Activated gamma-delta T cell treated with anti-CD3 and anti-CD28 coated beads, Interleukin-2, amount 50 U/mL, for 16 hours (primary cell): ENCODE measurements around the gene PBX1.
"Not testable (repeated sequence)": the region's sequence is repeated elsewhere in the genome, so short reads cannot be mapped to it uniquely, and the experiment has no call there.

ENCODE experiments used
- DNase-seq: peaks from one replicate; pipeline ENCODE4 v3.0.0-alpha.2; 2020; ENCODE audit warnings: low read depth

The PBX1 gene

GRCh38 chr1:164558461-164559341, at the start of gene PBX1:
PBX1 (plus strand) TSS chr1:164559184.
- DNase-seq = peak; percentile 57

- no peak for DNase-seq
These were observed 48.5 kb upstream of the PBX1 start for GRCh38 chr1:164510435-164510834.

GRCh38 chr1:164511001-164511705, 47.8 kb upstream of the PBX1 start:
- DNase-seq = no peak

DNA sequence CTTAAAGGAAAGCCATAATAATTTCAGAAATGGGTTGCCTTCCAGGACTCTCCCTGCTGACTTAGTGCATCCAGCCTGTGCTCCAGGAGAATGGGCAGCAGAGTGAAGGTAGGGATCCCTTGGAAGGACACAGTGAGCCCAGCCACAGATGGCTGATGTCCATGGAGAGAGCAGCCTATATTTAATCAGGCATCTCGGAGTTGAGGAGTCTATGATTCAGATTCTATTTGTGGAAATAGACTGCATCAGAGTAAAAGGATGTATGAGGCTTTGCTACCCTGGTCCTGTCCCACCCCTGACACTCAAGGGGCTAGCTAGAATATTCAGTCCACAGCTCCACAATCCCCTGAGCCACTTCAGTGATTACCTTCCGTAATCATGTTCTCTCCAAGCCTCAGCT, 43.8 kb upstream of the PBX1 start:
- no peak for DNase-seq

DNA sequence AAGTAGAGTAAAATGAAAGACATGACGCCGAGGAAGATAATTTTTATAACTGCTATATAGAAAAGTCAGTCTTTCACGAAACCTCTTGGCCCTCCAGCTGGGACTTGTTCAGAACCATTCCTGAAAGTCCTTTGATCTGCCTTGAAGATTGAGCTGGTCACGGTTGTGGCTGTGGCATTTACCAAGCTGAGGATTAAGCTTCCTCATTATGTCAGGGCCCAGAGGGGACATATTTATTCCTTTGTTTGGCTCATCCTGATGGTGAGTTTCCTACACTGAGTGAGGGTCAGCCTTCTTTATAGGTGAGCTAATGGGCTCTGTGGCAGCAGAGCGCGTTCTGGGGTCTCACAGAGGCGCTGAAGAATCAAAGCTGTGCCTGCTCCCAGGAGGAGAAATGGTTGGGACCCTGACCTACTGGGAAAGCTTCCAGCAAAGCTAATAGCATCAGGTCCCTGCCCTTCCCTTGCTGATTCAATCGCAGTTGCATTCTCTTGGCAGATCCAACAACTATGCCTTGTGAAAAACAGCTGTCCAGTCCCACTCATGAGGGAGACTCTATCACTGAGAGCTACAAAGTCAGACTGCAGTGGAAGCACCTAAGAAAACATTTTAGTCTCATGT, 43.2 kb upstream of the PBX1 start:
- DNase-seq = no peak

DNA sequence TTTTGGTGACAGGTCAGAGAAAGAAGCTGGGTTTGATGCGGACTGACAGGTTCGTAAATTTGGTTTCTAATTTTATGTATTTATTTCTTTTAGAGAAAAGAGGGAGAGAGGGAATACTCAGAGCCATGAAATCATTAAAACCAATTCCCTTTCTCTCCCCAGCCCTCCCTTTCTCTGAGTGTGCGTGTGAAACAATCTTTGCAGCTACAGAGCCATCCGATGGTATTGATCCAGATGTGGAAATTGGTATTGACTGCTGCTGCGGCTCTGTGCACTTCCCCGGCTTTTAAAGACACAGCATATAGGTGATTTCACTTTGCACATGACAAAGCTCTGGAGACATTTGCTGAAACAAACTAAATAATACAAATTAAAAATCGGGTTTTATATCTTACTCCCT, 42.4 kb upstream of the PBX1 start:
- no peak for DNase-seq

DNA sequence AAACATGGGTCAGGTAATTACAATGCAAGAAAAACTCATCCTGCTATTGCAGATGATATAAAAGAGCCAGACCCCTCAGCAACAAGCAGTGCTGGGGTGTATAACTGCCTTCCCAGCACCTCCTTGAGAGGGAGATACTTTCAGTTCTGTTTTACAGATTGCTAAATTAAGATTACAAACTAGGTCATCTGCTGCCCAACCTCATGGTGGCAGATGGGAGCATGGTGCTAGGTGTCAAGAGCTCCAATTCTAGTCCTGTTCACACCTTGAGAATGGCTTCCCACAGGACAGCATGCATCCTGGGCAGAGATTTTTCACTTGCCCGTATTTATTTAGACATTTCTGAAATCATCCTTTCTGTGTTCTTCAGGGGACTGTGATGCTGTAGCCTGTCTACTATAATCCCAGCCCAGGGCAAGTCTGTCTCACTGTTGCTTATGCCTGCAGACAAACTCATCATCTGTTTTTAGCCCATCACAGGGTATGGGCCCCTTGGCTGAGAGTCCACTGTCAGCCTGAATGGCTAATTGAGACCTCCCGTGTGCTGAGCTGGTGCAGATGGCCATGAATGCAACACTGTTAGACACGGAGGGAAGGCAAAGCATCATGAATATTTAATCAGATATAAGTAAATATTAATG, 40.2 kb upstream of the PBX1 start:
- DNase-seq = no peak

DNA sequence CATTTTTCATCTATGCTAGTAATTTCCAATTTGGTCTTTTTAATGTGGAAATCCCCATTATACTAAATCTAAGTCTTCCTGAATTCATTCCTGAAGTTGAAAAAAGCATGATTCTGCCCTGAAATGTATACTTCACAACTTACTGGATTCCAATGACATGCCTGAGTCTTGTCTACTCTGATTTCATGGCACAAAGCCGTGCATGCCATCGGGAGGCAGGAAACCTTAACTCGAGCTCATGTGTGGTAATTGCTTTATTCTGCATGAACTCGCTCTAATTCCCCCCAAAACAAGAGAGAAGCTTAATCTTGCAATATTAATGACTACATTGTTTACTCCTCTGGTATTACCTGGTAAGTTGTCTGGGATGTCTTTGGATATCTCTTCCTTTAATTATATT, 39.6 kb upstream of the PBX1 start:
- DNase-seq = no peak

GRCh38 chr1:164524810-164525209, 34.2 kb upstream of the PBX1 start:
- DNase-seq = no peak

- DNase-seq = no peak
These were observed 23.9 kb upstream of the PBX1 start for GRCh38 chr1:164534863-164535610.

DNA sequence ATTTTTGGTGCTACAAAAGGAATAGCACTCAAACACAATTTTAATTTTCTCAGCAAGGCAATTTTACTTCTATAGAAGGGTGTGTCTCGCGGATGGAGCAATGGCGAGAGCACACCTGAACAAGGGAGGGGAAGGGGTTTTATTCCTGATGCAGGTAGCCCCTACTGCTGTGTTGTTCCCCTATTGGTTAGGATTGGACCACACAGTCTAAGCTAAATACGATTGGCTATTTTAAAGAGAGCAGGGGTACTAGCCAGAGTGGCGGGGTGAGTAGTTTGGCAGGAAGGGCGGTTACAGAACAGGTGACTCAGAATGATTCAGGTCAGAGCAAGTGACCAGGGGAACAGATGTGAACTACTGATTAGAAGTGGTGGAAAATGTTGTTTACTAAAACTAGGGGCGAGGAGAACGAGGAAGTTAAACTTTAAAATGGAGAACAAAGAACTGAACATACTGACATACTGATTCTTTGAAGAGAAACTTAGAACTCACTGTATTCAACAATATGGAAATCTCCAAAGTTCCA, 6.5 kb upstream of the PBX1 start:
- not testable (repeated sequence) for DNase-seq

- DNase-seq = no peak
These were observed 1.7 kb upstream of the PBX1 start for GRCh38 chr1:164557270-164557669.

GRCh38 chr1:164559342-164560051, 513 bp downstream of the PBX1 start:
- DNase-seq = no peak

DNA sequence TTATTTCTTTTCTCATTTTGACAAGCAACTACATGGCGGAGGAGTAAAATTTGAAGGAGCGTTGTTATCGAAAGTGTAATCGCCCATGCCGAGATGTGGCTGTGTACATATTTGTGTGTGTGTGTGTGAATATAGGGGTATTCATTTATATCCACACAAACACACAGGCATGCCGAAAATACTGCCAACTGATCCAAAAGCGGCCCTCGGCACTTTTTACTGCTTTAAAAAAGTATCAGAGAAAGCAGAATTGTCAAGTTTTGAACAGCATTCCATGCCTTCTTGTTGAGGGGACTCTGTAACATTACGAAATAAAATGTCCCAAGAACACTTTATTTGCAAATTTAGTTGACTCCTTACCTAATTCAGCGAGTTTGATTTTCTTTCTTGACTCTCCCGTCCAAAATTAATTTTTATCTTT, 1.1 kb downstream of the PBX1 start:
- no peak for DNase-seq

DNA sequence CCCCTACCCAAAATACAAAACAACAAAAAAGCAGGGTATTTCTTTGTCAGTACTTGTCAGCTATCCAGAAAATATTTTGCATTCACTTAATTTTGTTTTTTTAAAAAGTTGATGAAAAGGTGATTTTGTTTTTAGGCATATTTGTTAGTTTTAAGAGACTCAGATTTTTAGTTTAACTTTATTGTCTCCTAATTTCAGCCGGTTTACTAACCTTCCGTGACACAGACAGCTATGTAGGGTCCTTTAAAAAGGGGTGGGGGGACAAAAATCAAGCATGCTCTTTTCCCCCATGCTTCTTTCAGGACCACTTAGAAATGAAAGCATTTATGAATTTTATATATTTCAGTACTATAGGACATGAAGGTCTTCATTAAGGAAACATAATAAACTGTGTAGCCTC, 1.6 kb downstream of the PBX1 start:
- no peak for DNase-seq

DNA sequence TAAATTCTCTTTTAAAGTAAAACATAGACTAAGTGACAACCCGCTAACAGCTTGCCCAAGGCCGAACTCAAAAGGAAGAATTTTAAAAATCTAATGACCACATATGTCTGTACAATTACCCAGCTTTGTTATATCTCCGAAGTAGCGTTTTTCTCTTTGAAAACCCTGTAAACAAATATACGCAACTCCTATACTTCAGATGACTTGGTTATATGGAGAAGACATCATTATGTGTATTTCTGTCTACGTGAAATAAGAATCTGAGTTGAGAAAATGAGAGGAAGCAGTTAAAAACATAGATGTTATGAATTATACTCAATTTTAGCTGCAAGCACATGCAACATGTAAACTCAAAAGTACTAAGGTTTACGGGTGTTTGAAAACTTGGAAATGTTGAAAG, 2.0 kb downstream of the PBX1 start:
- no peak for DNase-seq

DNA sequence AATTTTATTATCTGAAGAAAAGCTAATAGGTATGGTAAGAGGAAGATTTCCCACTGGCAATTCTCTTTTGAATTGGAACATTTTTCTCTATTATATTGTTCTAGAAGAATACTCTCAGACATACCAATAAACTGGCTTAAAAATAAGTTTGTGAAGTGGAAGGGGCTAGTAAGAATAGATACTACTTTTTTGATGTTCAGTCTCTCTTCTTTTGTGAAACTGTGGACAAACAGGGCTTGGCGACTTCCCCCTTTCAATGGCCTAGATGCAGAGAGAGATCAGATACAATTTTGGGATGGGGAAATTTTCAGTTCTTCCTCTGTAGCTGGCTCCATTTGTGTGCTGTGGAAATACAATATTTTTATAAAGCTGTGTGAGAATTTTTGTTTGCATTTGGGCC, 2.5 kb downstream of the PBX1 start:
- DNase-seq = no peak

- DNase-seq = no peak
These were observed 3.1 kb downstream of the PBX1 start for GRCh38 chr1:164562061-164562460.

- no peak for DNase-seq
These were observed 3.5 kb downstream of the PBX1 start for GRCh38 chr1:164562511-164562910.

DNA sequence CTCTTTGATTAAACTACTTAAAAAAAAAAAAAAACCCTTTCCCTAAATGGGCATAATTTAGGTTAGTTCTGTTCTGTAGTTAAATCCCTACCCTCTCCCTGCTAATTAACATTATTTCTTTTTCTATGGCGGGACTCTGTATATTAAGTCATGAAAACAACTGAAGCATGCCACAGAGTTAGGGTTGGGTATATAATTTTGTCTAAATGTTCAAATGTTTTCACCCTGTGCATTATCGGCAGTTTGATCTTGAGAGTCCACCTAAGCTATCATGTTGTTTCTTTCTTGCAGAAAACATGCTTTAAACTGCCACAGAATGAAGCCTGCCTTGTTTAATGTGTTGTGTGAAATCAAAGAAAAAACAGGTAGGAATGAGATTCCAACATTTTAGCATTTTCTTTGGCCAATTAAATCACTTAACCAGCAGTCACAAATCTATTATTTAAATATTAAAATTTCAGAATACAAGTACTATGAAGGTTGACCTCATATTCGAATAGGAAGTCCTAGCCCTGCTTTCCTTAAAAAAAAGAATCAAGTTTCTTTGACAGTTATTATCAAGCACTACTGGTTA, 4.0 kb downstream of the PBX1 start:
- DNase-seq = no peak
